Bronchial epithelial cell (primary cell): ENCODE measurements around the gene COA6. TPM values are rescaled to one million over a fixed set of nuclear protein-coding genes. Genes with fewer than 3 reads are reported as not detected.
"Not testable (repeated sequence)": the region's sequence is repeated elsewhere in the genome, so short reads cannot be mapped to it uniquely, and the experiment has no call there.

ENCODE experiments used
- DNase-seq: peaks from one replicate; pipeline ENCODE4 v3.0.0-alpha.2; 2010; ENCODE audit warnings: low read depth
- FAIRE-seq: peaks from 2 replicates; lab custom pipeline; 2011; peaks lifted over from hg19 to GRCh38; lab: Jason Lieb, UNC
- H3K27me3 ChIP-seq: 2 replicates; pipeline ENCODE4 v1.5.1; 2011; ENCODE audit warnings: low read length; ENCODE audit not compliant: control insufficient read depth, insufficient read depth
- H3K36me3 ChIP-seq: 2 replicates; pipeline ENCODE4 v1.5.1; 2011; ENCODE audit warnings: low read length; ENCODE audit not compliant: control insufficient read depth, insufficient read depth
- H3K4me3 ChIP-seq: 2 replicates; pipeline ENCODE4 v1.5.1; 2011; ENCODE audit warnings: mild to moderate bottlenecking, low read depth, low read length, control low read depth
- CTCF ChIP-seq: IDR thresholded peaks from 2 replicates; pipeline ENCODE4 v1.5.1; 2011; ENCODE audit warnings: mild to moderate bottlenecking, moderate library complexity, low read length, control low read depth, inconsistent platforms; ENCODE audit not compliant: insufficient read depth, severe bottlenecking
- total RNA-seq: library from RNA; depleted of rRNA; stranded (reverse); fragments of >200 nt; gene quantifications from 2 replicates; pipeline ENCODE4 v1.2.1, GENCODE V29; 2014

COA6 gene
- total RNA-seq, 1 donor from 2014 or later = 29.7 TPM

- no peak overlapping the region for H3K4me3 ChIP-seq
- H3K36me3 ChIP-seq = peaks cover 2% of the 10 kb centered on the region
- peak; percentile 25 for DNase-seq
- no peak for FAIRE-seq
- no peak for TF ChIP-seq CTCF
- H3K27me3 ChIP-seq = no peaks in the 10 kb centered on the region
Observed at GRCh38 chr1:234398849-234399381, 25.7 kb downstream of the COA6 start.

- not testable (repeated sequence) for DNase-seq, H3K36me3 ChIP-seq, H3K27me3 ChIP-seq, FAIRE-seq, H3K4me3 ChIP-seq
Observed at GRCh38 chr1:234399515-234399914, 26.3 kb downstream of the COA6 start.

GRCh38 chr1:234400773-234401172 lies 27.5 kb downstream of the COA6 start:
- Histone ChIP-seq H3K27me3 (no peaks in the 10 kb centered on the region), H3K36me3 (no peaks in the 10 kb centered on the region), H3K4me3 (no peak overlapping the region)
- DNase-seq = no peak
- TF ChIP-seq CTCF = no peak
- no peak for FAIRE-seq

- no peak for TF ChIP-seq CTCF
- H3K36me3 ChIP-seq = no peaks in the 10 kb centered on the region
- H3K4me3 ChIP-seq = no peak overlapping the region
- FAIRE-seq (peak; percentile 13), DNase-seq (no peak)
- no peaks in the 10 kb centered on the region for H3K27me3 ChIP-seq
Observed at GRCh38 chr1:234401658-234402057, 28.4 kb downstream of the COA6 start.

GRCh38 chr1:234402939-234403338 lies 29.7 kb downstream of the COA6 start:
- no peaks in the 10 kb centered on the region for H3K27me3 ChIP-seq
- no peaks in the 10 kb centered on the region for H3K36me3 ChIP-seq
- FAIRE-seq = no peak
- no peak for TF ChIP-seq CTCF
- no peak for DNase-seq
- no peak overlapping the region for H3K4me3 ChIP-seq

- no peak overlapping the region for H3K4me3 ChIP-seq
- DNase-seq = no peak
- no peak for FAIRE-seq
- TF ChIP-seq CTCF = no peak
- H3K36me3 ChIP-seq = no peaks in the 10 kb centered on the region
- no peaks in the 10 kb centered on the region for H3K27me3 ChIP-seq
Observed at GRCh38 chr1:234405676-234406075, 32.4 kb downstream of the COA6 start.
